SU-DHL-6 (cell line): ENCODE data around the gene RBFOX2.

Experiments
- H2AFZ ChIP-seq: fragments of 200-600 bp; sonication (generic); 2 replicates; pipeline ENCODE4 v1.6.1; 2014; ENCODE audit warnings: low read depth, mild to moderate bottlenecking, moderate library complexity, mixed read lengths, antibody characterized with exemption, low read length; ENCODE audit not compliant: severe bottlenecking
- H3F3A ChIP-seq: fragments of 200-600 bp; shearing (Covaris generic); 2 replicates; pipeline ENCODE4 v1.6.0; 2016; ENCODE audit warnings: antibody characterized with exemption, mild to moderate bottlenecking; ENCODE audit not compliant: insufficient read depth
- H3K27ac ChIP-seq: fragments of 200-600 bp; sonication (generic); 2 replicates; pipeline ENCODE4 v1.5.1; 2016; ENCODE audit warnings: low read depth, mild to moderate bottlenecking, low read length, moderate library complexity, mixed read lengths
- H3K27me3 ChIP-seq: fragments of 200-600 bp; sonication (generic), shearing (Covaris generic); 2 replicates; pipeline ENCODE4 v1.6.0; 2014; ENCODE audit warnings: mild to moderate bottlenecking, low read length
- H3K36me3 ChIP-seq: fragments of 200-600 bp; sonication (generic); 2 replicates; pipeline ENCODE4 v1.6.1; 2014; ENCODE audit warnings: mild to moderate bottlenecking, low read length, mixed read lengths
- H3K4me2 ChIP-seq: fragments of 300-600, 200-600 bp; shearing (Covaris generic), sonication (generic); 2 replicates; pipeline ENCODE4 v1.6.0; 2014; ENCODE audit warnings: low read length, low read depth, mild to moderate bottlenecking; ENCODE audit not compliant: poor library complexity, severe bottlenecking
- H3K4me3 ChIP-seq: fragments of 200-600 bp; sonication (generic); 2 replicates; pipeline ENCODE4 v1.5.1; 2014; ENCODE audit warnings: antibody characterized with exemption, low read length, mild to moderate bottlenecking, mixed read lengths; ENCODE audit not compliant: insufficient read depth, poor library complexity, severe bottlenecking
- H3K79me2 ChIP-seq: fragments of 200-600 bp; sonication (generic); 2 replicates; pipeline ENCODE4 v1.6.1; 2014; ENCODE audit warnings: mild to moderate bottlenecking, low read length, moderate library complexity; ENCODE audit not compliant: insufficient read depth
- H3K9ac ChIP-seq: fragments of 200-600 bp; sonication (generic); 2 replicates; pipeline ENCODE4 v1.7.0; 2014; ENCODE audit warnings: mild to moderate bottlenecking, low read length
- H3K9me2 ChIP-seq: fragments of 200-600 bp; sonication (generic); replicated peaks from 2 replicates; pipeline ENCODE4 v1.6.1; 2014; ENCODE audit warnings: low read length; ENCODE audit not compliant: insufficient read depth
- H3K9me3 ChIP-seq: fragments of 200-600 bp; sonication (generic); 2 replicates; pipeline ENCODE4 v1.6.1; 2014; ENCODE audit warnings: low read length, mixed read lengths; ENCODE audit not compliant: insufficient read depth
- H4K20me1 ChIP-seq: fragments of 200-600 bp; sonication (generic); 2 replicates; pipeline ENCODE4 v1.6.1; 2014; ENCODE audit warnings: low read depth, mild to moderate bottlenecking, antibody characterized with exemption, low read length, moderate library complexity, mixed read lengths
- EZH2phosphoT487 ChIP-seq: fragments of 200-600 bp; sonication (generic), shearing (Covaris generic); conservative IDR thresholded peaks from 2 replicates; pipeline ENCODE4 v1.6.1; 2018; ENCODE audit warnings: mild to moderate bottlenecking, antibody characterized with exemption, low read length, moderate library complexity, mixed read lengths
- TF ChIP-seq, protein P1 (sequence below): fragments of 200-600 bp; sonication (generic); IDR thresholded peaks from one replicate; pipeline ENCODE4 v1.5.1; 2017; ENCODE audit warnings: antibody characterized with exemption, mild to moderate bottlenecking, low read length, moderate library complexity; ENCODE audit not compliant: insufficient read depth, poor library complexity, severe bottlenecking

The RBFOX2 gene

DNA sequence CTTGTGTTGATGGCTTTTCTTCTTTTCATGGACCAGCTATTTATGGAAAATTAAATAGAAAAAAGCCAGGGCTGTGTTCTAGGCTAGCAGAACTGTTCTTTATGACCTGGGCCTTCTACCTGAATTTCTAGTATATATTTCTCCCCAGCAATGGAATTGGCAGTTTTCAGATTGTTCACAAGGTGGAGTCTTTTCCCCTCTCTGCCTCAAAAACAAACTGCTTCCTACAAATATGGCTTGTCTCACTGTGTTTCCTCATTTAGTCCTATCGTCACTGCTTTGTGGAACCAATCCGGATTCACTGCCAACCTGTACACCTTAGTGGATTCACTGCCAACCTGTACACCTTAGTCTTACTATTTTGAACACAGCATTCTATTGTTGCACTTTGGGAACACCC lies 316.0 kb downstream of the RBFOX2 start:
- H3K36me3 ChIP-seq = no peaks in the 10 kb centered on the region
- H2AFZ ChIP-seq = no peak overlapping the region
- no peak overlapping the region for H3K9ac ChIP-seq
- H3K27me3 ChIP-seq = no peaks in the 10 kb centered on the region
- H3K27ac ChIP-seq = no peak overlapping the region
- no peak overlapping the region for H3K4me2 ChIP-seq
- no peaks in the 10 kb centered on the region for H3K79me2 ChIP-seq
- H3K4me3 ChIP-seq = no peak overlapping the region
- TF ChIP-seq EZH2phosphoT487 = no peak
- TF ChIP-seq, protein P1, sequence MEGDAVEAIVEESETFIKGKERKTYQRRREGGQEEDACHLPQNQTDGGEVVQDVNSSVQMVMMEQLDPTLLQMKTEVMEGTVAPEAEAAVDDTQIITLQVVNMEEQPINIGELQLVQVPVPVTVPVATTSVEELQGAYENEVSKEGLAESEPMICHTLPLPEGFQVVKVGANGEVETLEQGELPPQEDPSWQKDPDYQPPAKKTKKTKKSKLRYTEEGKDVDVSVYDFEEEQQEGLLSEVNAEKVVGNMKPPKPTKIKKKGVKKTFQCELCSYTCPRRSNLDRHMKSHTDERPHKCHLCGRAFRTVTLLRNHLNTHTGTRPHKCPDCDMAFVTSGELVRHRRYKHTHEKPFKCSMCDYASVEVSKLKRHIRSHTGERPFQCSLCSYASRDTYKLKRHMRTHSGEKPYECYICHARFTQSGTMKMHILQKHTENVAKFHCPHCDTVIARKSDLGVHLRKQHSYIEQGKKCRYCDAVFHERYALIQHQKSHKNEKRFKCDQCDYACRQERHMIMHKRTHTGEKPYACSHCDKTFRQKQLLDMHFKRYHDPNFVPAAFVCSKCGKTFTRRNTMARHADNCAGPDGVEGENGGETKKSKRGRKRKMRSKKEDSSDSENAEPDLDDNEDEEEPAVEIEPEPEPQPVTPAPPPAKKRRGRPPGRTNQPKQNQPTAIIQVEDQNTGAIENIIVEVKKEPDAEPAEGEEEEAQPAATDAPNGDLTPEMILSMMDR = no peak
- H3K9me2 ChIP-seq = no peaks in the 10 kb centered on the region
- no peaks in the 10 kb centered on the region for H3F3A ChIP-seq
- no peaks in the 10 kb centered on the region for H3K9me3 ChIP-seq
- no peaks in the 10 kb centered on the region for H4K20me1 ChIP-seq

DNA sequence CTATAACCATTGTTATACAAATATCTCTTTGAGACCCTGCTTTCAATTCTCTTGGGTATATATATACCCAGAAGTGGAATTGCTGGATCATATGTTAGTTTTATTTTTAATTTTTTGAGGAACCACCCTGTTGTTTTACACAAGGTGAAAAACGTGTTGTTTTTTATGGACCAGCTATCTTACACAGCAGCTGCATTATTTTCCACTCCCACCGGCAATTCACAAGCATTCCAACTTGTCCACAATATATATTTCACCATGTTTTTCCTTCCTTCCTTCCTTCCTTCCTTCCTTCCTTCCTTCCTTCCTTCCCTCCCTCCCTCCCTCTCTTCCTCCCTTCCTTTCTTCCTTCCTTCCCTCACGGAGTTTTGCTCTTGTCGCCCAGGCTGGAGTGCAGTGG lies 317.3 kb downstream of the RBFOX2 start:
- no peaks in the 10 kb centered on the region for H4K20me1 ChIP-seq
- no peaks in the 10 kb centered on the region for H3K27me3 ChIP-seq
- H3K27ac ChIP-seq = no peak overlapping the region
- no peaks in the 10 kb centered on the region for H3K36me3 ChIP-seq
- no peak for TF ChIP-seq EZH2phosphoT487
- TF ChIP-seq, protein P1 = no peak
- H3K79me2 ChIP-seq = no peaks in the 10 kb centered on the region
- H3K9ac ChIP-seq = no peak overlapping the region
- no peak overlapping the region for H3K4me2 ChIP-seq
- H3K9me2 ChIP-seq = no peaks in the 10 kb centered on the region
- no peak overlapping the region for H3K4me3 ChIP-seq
- H3F3A ChIP-seq = no peaks in the 10 kb centered on the region
- no peak overlapping the region for H2AFZ ChIP-seq
- no peaks in the 10 kb centered on the region for H3K9me3 ChIP-seq

DNA sequence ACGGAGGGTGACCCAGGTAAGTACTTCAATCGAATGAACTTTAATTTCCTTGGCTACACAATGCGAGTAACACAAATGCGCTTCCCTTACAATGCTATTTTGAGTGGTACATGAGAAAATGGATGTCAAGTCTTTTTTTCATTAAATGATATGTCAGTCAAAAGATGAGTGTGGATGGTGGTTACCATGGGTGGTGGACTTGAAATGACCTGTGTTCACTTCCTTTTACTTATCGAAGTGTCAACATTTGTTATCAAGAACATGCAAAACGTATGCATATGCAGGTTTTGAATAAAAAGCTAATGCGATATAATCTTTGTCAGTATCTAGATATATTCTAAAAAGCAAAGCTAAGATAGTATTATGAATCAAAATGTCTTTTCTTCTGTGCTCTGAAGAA lies 319.7 kb downstream of the RBFOX2 start:
- H2AFZ ChIP-seq = no peak overlapping the region
- no peak overlapping the region for H3K4me3 ChIP-seq
- H3F3A ChIP-seq = no peaks in the 10 kb centered on the region
- H3K36me3 ChIP-seq = no peaks in the 10 kb centered on the region
- no peaks in the 10 kb centered on the region for H3K9me3 ChIP-seq
- no peak overlapping the region for H3K9ac ChIP-seq
- H3K9me2 ChIP-seq = no peaks in the 10 kb centered on the region
- H3K27ac ChIP-seq = no peak overlapping the region
- H3K27me3 ChIP-seq = no peaks in the 10 kb centered on the region
- no peak overlapping the region for H3K4me2 ChIP-seq
- TF ChIP-seq EZH2phosphoT487 = no peak
- TF ChIP-seq, protein P1 = no peak
- H4K20me1 ChIP-seq = no peaks in the 10 kb centered on the region
- no peaks in the 10 kb centered on the region for H3K79me2 ChIP-seq

DNA sequence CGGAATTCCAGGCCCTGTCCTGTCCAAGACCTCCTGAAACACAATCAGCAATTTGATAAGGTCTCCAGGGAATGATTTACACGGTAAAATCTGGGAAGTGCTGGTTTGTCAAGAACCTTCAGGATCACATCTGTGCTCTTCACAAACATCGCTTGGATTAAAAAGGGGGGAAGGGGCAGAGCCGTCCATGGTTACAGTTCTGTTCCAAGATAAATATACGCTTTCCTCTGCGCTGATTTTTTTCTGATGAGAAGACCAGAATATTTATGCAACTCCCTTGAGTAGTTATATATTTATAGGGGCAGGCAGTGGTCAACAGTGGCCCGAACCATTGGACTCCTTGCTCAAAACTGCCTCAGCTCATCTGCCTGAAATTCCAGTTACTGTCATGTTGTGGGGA lies 320.2 kb downstream of the RBFOX2 start:
- no peak overlapping the region for H3K4me2 ChIP-seq
- no peak overlapping the region for H3K4me3 ChIP-seq
- H3K79me2 ChIP-seq = no peaks in the 10 kb centered on the region
- no peak overlapping the region for H3K27ac ChIP-seq
- no peaks in the 10 kb centered on the region for H3K27me3 ChIP-seq
- no peaks in the 10 kb centered on the region for H3K9me2 ChIP-seq
- no peaks in the 10 kb centered on the region for H4K20me1 ChIP-seq
- TF ChIP-seq, protein P1 = no peak
- no peak for TF ChIP-seq EZH2phosphoT487
- no peaks in the 10 kb centered on the region for H3K36me3 ChIP-seq
- no peaks in the 10 kb centered on the region for H3F3A ChIP-seq
- H3K9ac ChIP-seq = no peak overlapping the region
- no peaks in the 10 kb centered on the region for H3K9me3 ChIP-seq
- H2AFZ ChIP-seq = no peak overlapping the region
